ENCODE data around the gene LMO4.

LMO4 gene

DNA sequence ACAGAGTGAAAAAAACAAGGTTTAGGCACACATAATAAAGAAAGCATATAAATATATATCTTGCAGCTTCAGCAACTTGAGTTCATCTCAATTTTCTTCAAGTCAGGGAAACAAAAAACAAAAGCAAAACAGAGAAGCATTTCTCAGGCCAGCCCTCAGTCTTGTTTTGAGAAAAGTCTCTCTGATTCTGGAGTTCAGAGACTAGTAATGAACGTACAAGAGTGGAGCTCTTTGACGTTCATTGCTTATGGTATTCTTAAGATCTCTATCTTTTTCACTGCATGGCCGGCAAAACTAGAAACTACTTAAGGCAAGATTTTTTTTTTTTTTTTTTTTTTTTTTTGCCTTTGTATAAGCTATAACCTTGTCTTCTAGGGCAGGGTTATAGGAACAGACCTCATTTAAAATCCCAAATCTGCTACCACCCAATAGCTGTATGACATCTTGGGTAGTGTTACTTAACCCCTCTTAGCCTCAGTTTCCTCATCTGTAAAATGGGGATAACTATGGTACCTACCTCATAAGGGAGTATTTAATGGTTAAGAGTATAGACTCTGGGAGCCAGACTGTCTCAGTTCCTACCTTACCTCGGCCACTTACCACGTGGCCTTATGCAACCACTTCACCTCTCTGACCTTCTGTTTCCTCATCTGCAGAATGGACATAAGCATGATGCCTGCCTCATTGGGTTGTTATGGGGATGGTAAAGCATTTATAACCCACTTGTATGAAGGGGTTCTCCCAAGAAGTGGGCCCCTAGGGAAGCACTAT is 33.6 kb downstream of the LMO4 start:
- Histone ChIP-seq H3K4me1 (no peaks in the 10 kb centered on the region; the same call in 1 of the 2 replicates), H3K9me3 (no peaks in the 10 kb centered on the region), H3K27me3 (no peaks in the 10 kb centered on the region), H3K4me3 (ENCODE audit: low read depth, low read length) (no peak overlapping the region), H3K36me3 (no peaks in the 10 kb centered on the region)
- no peak for DNase-seq
- TF ChIP-seq, protein P1, sequence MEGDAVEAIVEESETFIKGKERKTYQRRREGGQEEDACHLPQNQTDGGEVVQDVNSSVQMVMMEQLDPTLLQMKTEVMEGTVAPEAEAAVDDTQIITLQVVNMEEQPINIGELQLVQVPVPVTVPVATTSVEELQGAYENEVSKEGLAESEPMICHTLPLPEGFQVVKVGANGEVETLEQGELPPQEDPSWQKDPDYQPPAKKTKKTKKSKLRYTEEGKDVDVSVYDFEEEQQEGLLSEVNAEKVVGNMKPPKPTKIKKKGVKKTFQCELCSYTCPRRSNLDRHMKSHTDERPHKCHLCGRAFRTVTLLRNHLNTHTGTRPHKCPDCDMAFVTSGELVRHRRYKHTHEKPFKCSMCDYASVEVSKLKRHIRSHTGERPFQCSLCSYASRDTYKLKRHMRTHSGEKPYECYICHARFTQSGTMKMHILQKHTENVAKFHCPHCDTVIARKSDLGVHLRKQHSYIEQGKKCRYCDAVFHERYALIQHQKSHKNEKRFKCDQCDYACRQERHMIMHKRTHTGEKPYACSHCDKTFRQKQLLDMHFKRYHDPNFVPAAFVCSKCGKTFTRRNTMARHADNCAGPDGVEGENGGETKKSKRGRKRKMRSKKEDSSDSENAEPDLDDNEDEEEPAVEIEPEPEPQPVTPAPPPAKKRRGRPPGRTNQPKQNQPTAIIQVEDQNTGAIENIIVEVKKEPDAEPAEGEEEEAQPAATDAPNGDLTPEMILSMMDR (IDR thresholded peaks at IDR 0.05; ENCODE audit: low read depth, low read length): no peak

- Histone ChIP-seq H3K4me1 (no peaks in the 10 kb centered on the region), H3K4me3 (ENCODE audit: low read depth, low read length) (no peak overlapping the region), H3K9me3 (no peaks in the 10 kb centered on the region), H3K27me3 (no peaks in the 10 kb centered on the region), H3K36me3 (no peaks in the 10 kb centered on the region)
- TF ChIP-seq, protein P1 (IDR thresholded peaks at IDR 0.05; ENCODE audit: low read depth, low read length): no peak
- DNase-seq: no peak
These were observed 34.2 kb downstream of the LMO4 start for GRCh38 chr1:87362834-87363426.

DNA sequence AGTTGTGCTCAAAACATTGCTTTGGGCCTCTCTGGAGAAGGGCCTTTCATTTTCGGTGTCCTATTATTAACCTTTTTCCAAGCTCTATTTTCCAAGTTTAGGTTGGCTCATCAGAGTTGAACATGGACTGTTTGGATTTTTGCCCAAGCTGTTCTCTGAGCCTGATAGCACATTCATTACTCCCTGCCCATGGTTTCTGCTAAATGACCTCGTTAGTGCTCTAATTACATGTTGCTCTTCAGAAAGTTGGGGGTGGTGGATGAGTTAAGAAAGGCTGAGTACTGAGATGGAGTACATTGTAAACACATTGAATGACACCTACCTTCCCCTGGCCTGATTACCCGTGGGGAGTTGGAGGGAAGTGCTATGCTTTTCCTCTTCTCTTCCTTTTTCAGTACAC is 38.9 kb downstream of the LMO4 start:
- DNase-seq: no peak
- H3K36me3 ChIP-seq: no peaks in the 10 kb centered on the region
- no peaks in the 10 kb centered on the region for H3K9me3 ChIP-seq
- no peaks in the 10 kb centered on the region for H3K27me3 ChIP-seq
- H3K4me3 ChIP-seq (ENCODE audit: low read depth, low read length): no peak overlapping the region
- TF ChIP-seq, protein P1 (IDR thresholded peaks at IDR 0.05; ENCODE audit: low read depth, low read length): no peak
- peaks cover 5% of the 10 kb centered on the region for H3K4me1 ChIP-seq

DNA sequence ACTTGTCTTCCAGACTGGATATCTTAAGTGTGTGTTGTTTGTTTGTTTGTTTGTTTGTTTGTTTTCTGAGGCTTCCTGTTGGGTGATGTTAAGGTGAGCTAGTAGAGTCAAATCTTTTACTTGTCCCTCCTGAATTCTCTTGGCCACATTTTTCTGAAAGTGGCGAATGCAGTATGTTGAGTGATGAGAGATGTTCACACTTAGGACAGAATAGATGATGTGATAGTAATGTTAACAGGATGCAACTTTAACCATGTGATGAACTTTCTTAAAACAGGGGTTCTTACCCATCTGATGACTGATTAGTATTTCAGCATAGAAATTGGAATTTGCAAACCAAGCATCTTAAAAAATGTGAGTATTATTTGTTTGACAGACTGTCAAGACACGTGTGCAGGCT is 40.2 kb downstream of the LMO4 start:
- Histone ChIP-seq H3K4me1 (peaks cover 5% of the 10 kb centered on the region), H3K9me3 (no peaks in the 10 kb centered on the region), H3K27me3 (no peaks in the 10 kb centered on the region), H3K36me3 (no peaks in the 10 kb centered on the region), H3K4me3 (ENCODE audit: low read depth, low read length) (no peak overlapping the region)
- DNase-seq: no peak
- TF ChIP-seq, protein P1 (IDR thresholded peaks at IDR 0.05; ENCODE audit: low read depth, low read length): no peak

DNA sequence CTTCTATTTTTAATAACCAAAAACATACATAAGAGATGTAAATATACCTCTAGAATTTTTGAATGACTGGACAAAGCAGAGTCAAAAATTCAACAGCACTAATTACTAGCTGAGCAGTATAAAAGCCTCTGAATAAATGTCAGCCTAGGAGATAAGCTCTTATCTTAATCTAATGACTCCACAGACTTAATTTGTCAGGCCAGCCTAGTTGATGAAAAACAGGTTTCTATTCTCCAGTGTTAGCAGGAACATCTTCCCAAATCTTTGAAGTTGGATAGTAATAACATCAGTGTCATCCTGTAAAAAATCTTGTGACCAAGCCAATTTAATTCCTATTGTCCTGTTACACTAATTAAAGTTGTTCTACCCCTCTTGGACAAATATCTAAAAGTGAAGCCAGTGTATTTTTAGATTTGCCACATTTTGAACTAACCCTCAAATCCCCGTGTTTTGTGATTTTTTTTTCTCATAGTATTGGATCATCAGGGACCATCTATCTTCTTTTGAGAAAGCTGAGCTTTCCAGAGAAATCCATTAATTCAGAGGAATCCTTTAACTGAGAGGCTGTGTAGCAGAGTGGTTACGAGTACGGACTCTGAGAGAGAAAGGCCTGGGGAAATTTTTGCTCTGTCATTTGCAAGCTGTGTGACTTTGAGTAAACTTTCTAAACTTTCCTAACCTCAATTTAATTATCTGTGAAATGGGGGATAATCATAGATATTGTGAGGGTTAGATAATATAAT is 41.2 kb downstream of the LMO4 start:
- TF ChIP-seq, protein P1 (IDR thresholded peaks at IDR 0.05; ENCODE audit: low read depth, low read length): no peak
- H3K36me3 ChIP-seq: no peaks in the 10 kb centered on the region
- peaks cover 5% of the 10 kb centered on the region for H3K4me1 ChIP-seq
- DNase-seq: no peak
- no peak overlapping the region for H3K4me3 ChIP-seq (ENCODE audit: low read depth, low read length)
- no peaks in the 10 kb centered on the region for H3K9me3 ChIP-seq
- H3K27me3 ChIP-seq: no peaks in the 10 kb centered on the region

Data from BE2C (cell line).